ENCODE measurements around the gene GCLM. TPM values are rescaled to one million over a fixed set of nuclear protein-coding genes. Genes with fewer than 3 reads are reported as not detected.
A peak's percentile ranks its signal among the peaks of the same experiment; 100 is the strongest.
"Not testable (repeated sequence)": the region's sequence is repeated elsewhere in the genome, so short reads cannot be mapped to it uniquely, and the experiment has no call there.

GCLM gene
- total RNA-seq, 2 donors from 2014 or later = 13.5 to 14.0 TPM

- no peak for ATAC-seq
- no peak for DNase-seq
- intact Hi-C loops (cut with DNase I, micrococcal nuclease) = no loop called here
These were observed 8.3 kb downstream of the GCLM start for GRCh38 chr1:93900723-93901504.

DNA sequence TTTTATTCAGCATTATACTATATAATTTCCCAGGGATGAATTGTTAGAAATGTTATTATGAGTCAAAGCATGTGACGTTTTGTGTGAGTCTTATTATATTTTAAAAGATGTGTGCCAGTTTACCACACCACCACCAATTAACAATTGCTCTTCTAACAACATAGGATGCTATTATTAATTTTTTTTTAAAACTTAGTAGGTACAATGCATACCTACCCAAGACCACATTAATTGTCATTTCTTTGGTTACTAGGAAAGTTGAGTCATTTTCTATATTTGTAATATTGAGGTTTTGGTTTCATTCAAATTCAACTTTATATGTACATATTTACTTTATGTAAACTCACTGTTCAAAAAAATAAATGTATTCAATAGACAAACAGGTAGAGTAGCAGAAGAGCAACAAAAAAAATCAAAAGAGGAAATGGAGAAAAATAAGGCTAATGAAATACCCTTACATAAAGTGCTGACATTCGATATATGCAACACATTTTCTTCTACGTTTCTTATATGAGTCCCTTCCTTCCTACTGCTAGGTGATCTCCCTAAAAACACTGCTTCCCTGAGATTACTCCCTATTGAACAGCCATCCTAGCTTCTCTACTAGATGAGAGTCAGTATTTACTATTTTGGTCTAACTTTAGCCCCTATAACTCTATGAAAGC lies 9.6 kb downstream of the GCLM start:
- intact Hi-C loops (cut with DNase I, micrococcal nuclease) = no loop called here
- ATAC-seq = no peak
- no peak for DNase-seq

DNA sequence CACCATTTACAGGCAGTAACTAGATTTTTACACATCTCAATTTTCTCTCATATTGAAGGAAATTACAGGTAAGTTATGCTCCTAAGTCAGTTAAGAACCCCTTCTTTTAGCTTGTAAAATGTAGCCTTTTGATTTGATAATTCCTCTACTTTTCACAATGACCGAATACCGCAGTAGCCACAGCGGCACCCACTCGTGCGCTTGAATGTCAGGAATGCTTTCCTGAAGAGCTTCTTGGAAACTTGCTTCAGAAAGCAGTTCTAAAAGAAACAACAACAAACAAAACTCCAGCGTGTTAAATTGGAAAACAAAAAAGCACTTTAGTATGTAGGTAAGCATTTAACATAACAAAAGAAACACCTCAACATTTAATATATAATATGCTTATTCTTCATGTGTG lies 20.3 kb downstream of the GCLM start:
- no peak for ATAC-seq
- intact Hi-C loops (cut with DNase I, micrococcal nuclease) = no loop called here
- DNase-seq = no peak

GRCh38 chr1:93882269-93882668 lies 27.0 kb downstream of the GCLM start:
- ATAC-seq (no peak), DNase-seq (no peak)
- intact Hi-C loops (cut with DNase I, micrococcal nuclease) = no loop called here

DNA sequence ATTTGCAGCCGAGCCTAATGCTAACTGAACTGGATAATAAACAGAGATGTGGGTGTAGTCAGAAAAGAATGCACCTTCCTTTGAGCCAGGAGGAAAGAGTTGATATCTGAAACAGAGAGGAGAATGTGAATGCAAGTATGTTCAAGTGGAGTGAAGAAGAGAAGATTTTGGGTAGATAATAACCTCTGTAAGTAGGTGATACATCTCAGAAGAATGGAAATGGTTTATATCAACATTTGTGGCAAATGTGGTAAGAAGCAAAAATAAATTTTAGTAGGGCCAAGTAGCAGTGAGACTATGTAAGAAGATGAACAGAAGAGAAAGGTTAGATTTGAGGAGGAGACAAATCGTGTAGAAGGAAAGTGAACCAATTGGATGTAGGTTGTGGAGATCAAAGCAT lies 28.5 kb downstream of the GCLM start:
- DNase-seq = no peak
- intact Hi-C loops (cut with DNase I, micrococcal nuclease) = no loop called here
- no peak for ATAC-seq

- intact Hi-C loops (cut with DNase I, micrococcal nuclease) = no loop called here
- peak; percentile 97 for ATAC-seq
- DNase-seq = peak; percentile 90 to 93
These were observed 30.2 kb downstream of the GCLM start, which contains the start of gene DNTTIP2 for GRCh38 chr1:93878889-93879586. DNTTIP2 (minus strand) TSS chr1:93879206; CDS start chr1:93879148, 58 bp downstream.

DNA sequence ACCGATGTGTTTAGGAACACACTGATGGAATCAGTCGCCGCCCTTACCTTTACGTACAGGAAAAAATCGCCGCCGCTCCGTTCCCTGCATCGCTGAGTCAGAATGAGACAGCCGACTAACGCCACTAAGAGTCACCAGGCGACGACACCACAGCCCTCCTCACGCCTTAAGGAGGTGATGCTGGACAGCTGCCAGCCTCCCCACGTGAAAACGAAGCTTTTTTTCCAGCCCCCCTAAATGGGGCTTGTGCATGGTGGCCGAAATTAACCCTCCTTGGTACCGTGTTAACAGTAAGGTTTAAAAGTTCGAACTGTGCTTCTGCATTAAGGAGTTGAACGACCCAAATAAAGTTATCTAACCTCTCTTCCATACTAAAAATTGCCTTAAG lies 30.7 kb downstream of the GCLM start:
- intact Hi-C loops (cut with DNase I, micrococcal nuclease) = no loop called here
- DNase-seq (peak; percentile 59 to 70), ATAC-seq (peak; percentile 79)

GRCh38 chr1:93877529-93877928 lies 31.7 kb downstream of the GCLM start:
- DNase-seq (no peak), ATAC-seq (no peak)
- intact Hi-C loops (cut with DNase I, micrococcal nuclease) = no loop called here

- intact Hi-C loops (cut with DNase I, micrococcal nuclease) = no loop called here
- DNase-seq = no peak
- no peak for ATAC-seq
These were observed 33.0 kb downstream of the GCLM start for GRCh38 chr1:93876244-93876643.

DNA sequence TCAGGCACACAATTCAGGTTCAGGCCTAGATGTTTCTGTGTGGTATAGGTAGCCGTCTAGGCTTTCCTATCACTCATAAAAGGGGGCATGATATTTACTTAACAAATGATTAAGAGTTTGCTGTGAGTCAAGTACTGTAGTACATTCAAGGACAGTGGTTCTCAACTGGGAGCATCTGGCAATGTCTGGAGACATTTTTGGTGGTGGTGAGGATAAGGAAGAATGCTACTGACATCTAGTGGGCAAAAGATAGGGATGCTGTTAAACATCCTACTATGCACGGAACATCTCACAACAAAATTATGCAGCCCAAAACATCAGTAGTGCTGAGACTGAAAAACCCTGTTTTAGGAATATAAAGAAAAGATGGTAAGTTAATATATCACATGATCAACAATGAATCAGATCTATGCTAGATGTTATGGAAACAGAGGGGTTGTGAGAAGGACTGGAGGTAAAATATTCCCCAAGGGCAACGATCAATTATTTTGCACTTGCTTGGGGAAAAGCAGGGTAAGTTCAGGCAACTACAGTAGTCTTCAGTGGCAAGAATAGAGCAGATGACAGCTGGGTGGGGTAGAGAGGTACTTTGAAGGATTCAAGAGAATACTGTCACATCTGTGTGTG lies 35.1 kb downstream of the GCLM start:
- intact Hi-C loops (cut with DNase I, micrococcal nuclease) = no loop called here
- ATAC-seq (no peak), DNase-seq (no peak)

GRCh38 chr1:93871366-93871765 lies 37.9 kb downstream of the GCLM start:
- DNase-seq (no peak), ATAC-seq (no peak)
- intact Hi-C loops (cut with DNase I, micrococcal nuclease) = no loop called here

DNA sequence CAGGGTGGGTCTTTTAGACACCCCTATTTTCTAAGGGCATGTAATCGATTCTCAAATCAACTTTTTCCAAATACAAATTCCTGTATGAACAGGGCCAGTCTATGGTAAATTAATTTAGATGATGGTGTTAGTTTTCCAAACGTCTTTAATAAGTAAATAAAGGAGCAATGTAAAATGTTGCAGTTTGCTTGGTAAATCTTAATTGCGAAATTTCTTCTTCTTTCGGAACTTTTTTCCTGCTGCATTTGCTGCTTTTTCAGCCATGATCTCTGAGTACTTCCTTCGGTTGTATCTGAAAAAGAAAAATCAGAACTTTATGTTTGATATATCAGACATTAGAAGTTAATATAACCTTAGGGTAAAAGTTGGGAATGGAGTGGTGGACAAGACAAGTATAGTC lies 39.6 kb downstream of the GCLM start:
- intact Hi-C loops (cut with DNase I, micrococcal nuclease) = no loop called here
- ATAC-seq (no peak), DNase-seq (no peak)

GRCh38 chr1:93868492-93868891 lies 40.7 kb downstream of the GCLM start:
- intact Hi-C loops (cut with DNase I, micrococcal nuclease); ATAC-seq; DNase-seq: not testable (repeated sequence)

- no peak for DNase-seq
These were observed 44.0 kb downstream of the GCLM start for GRCh38 chr1:93865253-93865652.

GRCh38 chr1:93864175-93864574 lies 45.1 kb downstream of the GCLM start:
- ATAC-seq = no peak
- intact Hi-C loops (cut with DNase I, micrococcal nuclease) = no loop called here

More at GRCh38 chr1:93865253-93865652, 44.0 kb downstream of the GCLM start:
- no peak for ATAC-seq
- intact Hi-C loops (cut with DNase I, micrococcal nuclease) = no loop called here

DNA sequence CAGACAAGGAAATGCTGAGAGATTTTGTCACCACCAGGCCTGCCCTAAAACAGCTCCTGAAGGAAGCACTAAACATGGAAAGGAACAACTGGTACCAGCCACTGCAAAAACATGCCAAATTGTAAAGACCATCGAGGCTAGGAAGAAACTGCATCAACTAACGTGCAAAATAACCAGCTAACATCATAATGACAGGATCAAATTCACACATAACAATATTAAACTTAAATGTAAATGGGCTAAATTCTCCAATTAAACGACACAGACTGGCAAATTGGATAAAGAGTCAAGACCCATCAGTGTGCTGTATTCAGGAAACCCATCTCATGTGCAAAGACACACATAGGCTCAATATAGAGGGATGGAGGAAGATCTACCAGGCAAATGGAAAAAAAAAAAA lies 51.6 kb downstream of the GCLM start:
- DNase-seq; intact Hi-C loops (cut with DNase I, micrococcal nuclease); ATAC-seq: not testable (repeated sequence)

More at GRCh38 chr1:93864175-93864574, 45.1 kb downstream of the GCLM start:
- no peak for DNase-seq

DNA sequence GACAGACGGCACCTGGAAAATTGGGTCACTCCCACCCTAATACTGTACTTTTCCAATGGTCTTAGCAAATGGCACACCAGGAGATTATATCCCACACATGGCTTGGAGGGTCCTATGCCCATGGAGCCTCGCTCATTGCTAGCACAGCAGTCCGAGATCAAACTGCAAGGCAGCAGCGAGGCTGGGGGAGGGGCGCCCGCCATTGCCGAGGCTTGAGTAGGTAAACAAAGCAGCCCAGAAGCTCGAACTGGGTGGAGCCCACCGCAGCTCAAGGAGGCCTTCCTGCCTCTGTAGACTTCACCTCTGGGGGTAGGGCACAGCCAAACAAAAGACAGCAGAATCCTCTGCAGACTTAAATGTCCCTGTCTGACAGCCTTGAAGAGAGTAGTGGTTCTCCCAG lies 53.2 kb downstream of the GCLM start:
- ATAC-seq; DNase-seq; intact Hi-C loops (cut with DNase I, micrococcal nuclease): not testable (repeated sequence)

DNA sequence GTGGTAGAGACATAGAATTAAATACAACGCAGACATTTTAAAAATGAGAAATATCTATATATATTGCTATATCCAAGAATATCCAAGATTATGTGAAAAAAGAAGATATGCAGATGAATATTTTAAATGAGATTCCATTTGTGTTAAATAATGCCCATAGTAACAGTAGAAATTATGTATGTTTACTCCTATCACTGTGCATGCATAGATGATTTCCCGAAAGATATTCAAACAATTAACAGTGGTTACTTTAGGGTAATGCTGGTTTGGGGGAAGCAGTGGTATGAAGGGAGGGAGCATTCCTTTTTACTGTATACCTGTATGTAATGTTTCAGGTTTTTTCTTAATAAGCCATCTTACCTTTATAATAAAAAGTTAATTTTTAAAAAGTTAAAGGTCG lies 55.3 kb downstream of the GCLM start:
- DNase-seq (no peak), ATAC-seq (no peak)
- intact Hi-C loops (cut with DNase I, micrococcal nuclease) = no loop called here

DNA sequence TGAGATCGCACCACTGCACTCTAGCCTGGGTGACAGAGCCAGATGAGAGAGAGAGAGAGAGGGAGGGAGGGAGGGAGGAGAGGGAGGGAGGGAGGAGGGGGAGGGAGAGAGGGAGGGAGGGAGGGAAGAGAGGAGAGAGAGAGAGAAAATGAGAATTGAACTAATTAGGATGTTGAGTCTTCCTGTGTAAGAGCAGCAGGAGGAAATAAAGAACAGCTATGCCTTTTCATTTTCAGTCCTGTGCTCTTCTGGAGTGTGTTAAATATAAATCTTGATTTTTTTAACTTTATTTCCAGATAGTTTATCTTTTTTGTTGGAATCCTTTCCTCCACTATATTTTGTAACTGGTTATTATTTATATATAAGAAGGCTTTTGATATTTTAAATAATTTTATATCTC lies 57.4 kb downstream of the GCLM start:
- DNase-seq (no peak), ATAC-seq (no peak)
- intact Hi-C loops (cut with DNase I, micrococcal nuclease) = no loop called here
